ENCODE data around the gene TMOD3. TPM values are rescaled to one million over a fixed set of nuclear protein-coding genes. Genes with fewer than 3 reads are reported as not detected.

Gene TMOD3
- 10 to 100 TPM; 15.0 to 32.2 (median 20.6) TPM for total RNA-seq
- long read RNA-seq, full-length matches to known transcripts: 2 of 13 reads
- long read RNA-seq, partial matches to known transcripts: 11 of 13 reads
- long read RNA-seq, other reads (novel, unspliced or antisense): 0 of 13 reads

GRCh38 chr15:51829376-51830275, at the start of gene TMOD3:
Gene TMOD3 (plus strand): TSS chr15:51829653. CDS start chr15:51862885, 33,232 bp downstream.
- peak; percentile 95 to 96 (median 96) for DNase-seq
- TF ChIP-seq POLR2A (IDR thresholded peaks at IDR 0.05) (peak; percentile 88), CTCF (IDR thresholded peaks at IDR 0.05) (no peak)
- Histone ChIP-seq H3K27ac (peak within 1 kb of the TSS; percentile 84 to 95 (median 93)), H3K36me3 (no peaks in the 10 kb centered on the region), H3K4me3 (peak within 1 kb of the TSS; percentile 93 to 97 (median 96)), H3K9me3 (no peaks in the 10 kb centered on the region), H3K4me1 (peaks cover 0 to 26% (median 2%) of the 10 kb centered on the region in 4 donors), H3K27me3 (no peaks in the 10 kb centered on the region)
- ATAC-seq: peak; percentile 95 to 96 (median 96)
- WGBS (ENCODE audit: insufficient coverage, low coverage, low lambda C conversion rate, missing lambda C conversion rate): 7% methylated on average over 17 of the region's 89 CpGs
- intact Hi-C loops (cut with DNase I): no loop called here

GRCh38 chr15:51780636-51781035, 48.8 kb upstream of the TMOD3 start:
- Histone ChIP-seq H3K36me3 (no peaks in the 10 kb centered on the region), H3K27ac (no peak overlapping the region), H3K27me3 (no peaks in the 10 kb centered on the region), H3K9me3 (no peaks in the 10 kb centered on the region), H3K4me3 (no peak overlapping the region), H3K4me1 (peaks cover 0 to 6% (median 3%) of the 10 kb centered on the region in 4 donors)
- no peak for DNase-seq
- intact Hi-C loops (cut with DNase I): no loop called here
- TF ChIP-seq CTCF (IDR thresholded peaks at IDR 0.05) (no peak), POLR2A (IDR thresholded peaks at IDR 0.05) (no peak)
- no peak for ATAC-seq
- 67% methylated on average over 1 of the region's 1 CpG for WGBS (ENCODE audit: insufficient coverage, low coverage, low lambda C conversion rate, missing lambda C conversion rate)

- Histone ChIP-seq H3K36me3 (no peaks in the 10 kb centered on the region), H3K27ac (no peak overlapping the region), H3K27me3 (no peaks in the 10 kb centered on the region), H3K4me3 (no peak overlapping the region), H3K4me1 (peaks cover 0 to 4% (median 2%) of the 10 kb centered on the region in 4 donors), H3K9me3 (no peaks in the 10 kb centered on the region)
- intact Hi-C loops (cut with DNase I): no loop called here
- whole genome bisulfite sequencing (ENCODE audit: insufficient coverage, low coverage, low lambda C conversion rate, missing lambda C conversion rate): 29% methylated on average over 1 of the region's 2 CpGs
- ATAC-seq: no peak
- TF ChIP-seq POLR2A (IDR thresholded peaks at IDR 0.05): no peak
- TF ChIP-seq CTCF (IDR thresholded peaks at IDR 0.05): no peak
- DNase-seq: no peak
Measured at GRCh38 chr15:51781506-51781905, 47.9 kb upstream of the TMOD3 start.

GRCh38 chr15:51782357-51782896, 47.0 kb upstream of the TMOD3 start:
- intact Hi-C loops (cut with DNase I): no loop called here
- H3K27ac ChIP-seq: no peak overlapping the region
- no peaks in the 10 kb centered on the region for H3K4me1 ChIP-seq
- no peak overlapping the region for H3K4me3 ChIP-seq
- peak; percentile 72 to 87 (median 78) for ATAC-seq
- no peaks in the 10 kb centered on the region for H3K36me3 ChIP-seq
- TF ChIP-seq CTCF (IDR thresholded peaks at IDR 0.05): peak; percentile 39 to 64 (median 55)
- TF ChIP-seq POLR2A (IDR thresholded peaks at IDR 0.05): no peak
- no peak for DNase-seq
- no peaks in the 10 kb centered on the region for H3K27me3 ChIP-seq
- H3K9me3 ChIP-seq: no peaks in the 10 kb centered on the region
- 53% methylated on average over 7 of the region's 7 CpGs for WGBS (ENCODE audit: insufficient coverage, low coverage, low lambda C conversion rate, missing lambda C conversion rate)

Measured in right lobe of liver (tissue), 6 donors.